A673 (cell line): ENCODE data around the gene CERS6.

ENCODE experiments used
- EZH2 ChIP-seq: fragments of 200-600 bp; sonication (generic); IDR thresholded peaks from 2 replicates; pipeline ENCODE4 v1.6.1; 2017; ENCODE audit warnings: borderline replicate concordance, low read depth, mild to moderate bottlenecking, mixed read lengths, antibody characterized with exemption, low read length; ENCODE audit not compliant: poor library complexity, severe bottlenecking
- TF ChIP-seq, protein P1 (sequence below): fragments of 300-800, 200-600 bp; sonication (generic); conservative IDR thresholded peaks from 2 replicates; pipeline ENCODE4 v1.5.1; 2017; ENCODE audit warnings: low read depth, mild to moderate bottlenecking, antibody characterized with exemption, low read length, moderate library complexity, mixed read lengths

DNA sequence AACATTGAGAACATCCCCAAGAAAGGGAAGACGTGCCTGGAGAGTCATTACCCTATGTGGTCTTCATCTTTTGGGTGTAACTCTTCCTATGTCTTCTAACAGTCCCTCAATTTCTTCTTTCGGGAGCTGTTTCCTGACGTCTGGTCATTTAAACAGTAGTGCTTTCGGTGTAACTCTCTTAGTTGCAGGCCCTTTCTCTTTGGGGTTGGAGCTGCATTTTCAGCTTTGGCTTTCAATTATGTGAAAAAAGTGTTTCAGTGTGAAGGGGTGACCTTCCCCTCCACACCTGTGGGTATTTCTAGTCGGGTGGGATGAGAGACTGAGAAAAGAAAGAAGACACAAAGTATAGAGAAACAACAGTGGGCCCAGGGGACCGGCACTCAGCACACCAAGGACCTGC lies 105.9 kb downstream of the CERS6 start:
- TF ChIP-seq, protein P1, sequence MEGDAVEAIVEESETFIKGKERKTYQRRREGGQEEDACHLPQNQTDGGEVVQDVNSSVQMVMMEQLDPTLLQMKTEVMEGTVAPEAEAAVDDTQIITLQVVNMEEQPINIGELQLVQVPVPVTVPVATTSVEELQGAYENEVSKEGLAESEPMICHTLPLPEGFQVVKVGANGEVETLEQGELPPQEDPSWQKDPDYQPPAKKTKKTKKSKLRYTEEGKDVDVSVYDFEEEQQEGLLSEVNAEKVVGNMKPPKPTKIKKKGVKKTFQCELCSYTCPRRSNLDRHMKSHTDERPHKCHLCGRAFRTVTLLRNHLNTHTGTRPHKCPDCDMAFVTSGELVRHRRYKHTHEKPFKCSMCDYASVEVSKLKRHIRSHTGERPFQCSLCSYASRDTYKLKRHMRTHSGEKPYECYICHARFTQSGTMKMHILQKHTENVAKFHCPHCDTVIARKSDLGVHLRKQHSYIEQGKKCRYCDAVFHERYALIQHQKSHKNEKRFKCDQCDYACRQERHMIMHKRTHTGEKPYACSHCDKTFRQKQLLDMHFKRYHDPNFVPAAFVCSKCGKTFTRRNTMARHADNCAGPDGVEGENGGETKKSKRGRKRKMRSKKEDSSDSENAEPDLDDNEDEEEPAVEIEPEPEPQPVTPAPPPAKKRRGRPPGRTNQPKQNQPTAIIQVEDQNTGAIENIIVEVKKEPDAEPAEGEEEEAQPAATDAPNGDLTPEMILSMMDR, result no peak
- no peak for TF ChIP-seq EZH2
